Measurements from ENCODE around the gene AQP3. TPM values are rescaled to one million over a fixed set of nuclear protein-coding genes. Genes with fewer than 3 reads are reported as not detected.

The AQP3 gene
- total RNA-seq, 1 experiment from 2014 or later, result 5.5 TPM

DNA sequence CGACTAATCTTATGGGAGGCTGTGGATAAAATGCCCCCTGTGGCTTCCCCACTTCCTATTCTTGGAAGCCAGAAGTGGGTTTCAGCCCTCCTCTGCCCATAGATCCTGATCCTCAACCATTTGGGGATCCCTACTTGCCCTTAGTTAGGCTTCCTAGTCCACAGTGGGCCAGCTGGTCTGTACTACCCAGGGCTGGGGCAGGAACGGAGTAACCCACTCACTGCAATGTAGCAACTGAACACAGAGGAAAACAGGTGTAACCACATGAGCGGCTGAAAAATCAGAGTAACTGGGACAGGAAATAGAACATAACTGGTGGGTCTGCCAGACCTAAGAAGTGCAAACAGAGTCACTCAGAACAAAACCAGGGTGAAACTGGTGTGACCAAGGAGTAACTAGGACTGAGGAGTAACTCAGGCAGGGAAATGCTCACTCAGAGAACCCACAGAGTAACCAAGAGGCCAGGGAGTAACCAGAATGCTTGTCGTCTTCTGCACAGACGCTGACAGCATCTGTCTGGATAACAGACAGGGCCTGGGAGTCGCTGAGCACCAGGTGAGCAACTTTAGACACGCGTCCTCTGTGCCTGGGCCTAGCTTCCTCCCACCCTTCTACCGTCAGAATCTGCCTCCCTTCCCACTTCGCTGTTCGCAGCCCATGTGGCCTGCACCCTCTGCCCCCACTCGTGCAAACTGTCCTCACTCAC is 1.0 kb downstream of the AQP3 start:
- H3K4me2 ChIP-seq (ENCODE audit: low read length), result peak overlapping the region; percentile 97
- H3K9ac ChIP-seq (ENCODE audit: low read length), result peak overlapping the region; percentile 38
- no peaks in the 10 kb centered on the region for H3K9me3 ChIP-seq (ENCODE audit: control insufficient read depth in 1 of 2, insufficient read depth in 1 of 2, low read depth in 1 of 2, low read length in 2 of 2)
- no peaks in the 10 kb centered on the region for H3K36me3 ChIP-seq (ENCODE audit: control insufficient read depth in 1 of 2, insufficient read depth in 2 of 2, low read length in 2 of 2)
- H4K20me1 ChIP-seq (ENCODE audit: insufficient read depth), result no peaks in the 10 kb centered on the region
- ATAC-seq, result no peak
- H3K27me3 ChIP-seq (ENCODE audit: insufficient read depth, low read length), result no peaks in the 10 kb centered on the region
- CTCF ChIA-PET, result interaction anchor here (1.1 to 2.1 kb wide), 2 partner anchors 17 to 20 kb away, joined by 3 to 12 read pairs; no protein-coding TSS in a partner anchor
- H3K79me2 ChIP-seq (ENCODE audit: insufficient read depth, low read length), result no peaks in the 10 kb centered on the region
- no peak for DNase-seq (ENCODE audit: low read depth, low spot score)
- H3K27ac ChIP-seq (ENCODE audit: low read depth, low read length), result no peak overlapping the region
- intact Hi-C loops (cut with micrococcal nuclease), result no loop called here
- H3K9me2 ChIP-seq (ENCODE audit: insufficient read depth), result no peaks in the 10 kb centered on the region
- peaks cover 44 to 55% of the 10 kb centered on the region in 2 experiments for H3K4me1 ChIP-seq (ENCODE audit: control insufficient read depth in 1 of 2, insufficient read depth in 2 of 2, low read length in 2 of 2)
- H3K4me3 ChIP-seq (replicated peaks in 1 of 2; ENCODE audit: low read depth in 1 of 2, low read length in 2 of 2), result peak overlapping the region; percentile 46 to 61
- TF ChIP-seq, protein P1, sequence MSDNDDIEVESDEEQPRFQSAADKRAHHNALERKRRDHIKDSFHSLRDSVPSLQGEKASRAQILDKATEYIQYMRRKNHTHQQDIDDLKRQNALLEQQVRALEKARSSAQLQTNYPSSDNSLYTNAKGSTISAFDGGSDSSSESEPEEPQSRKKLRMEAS (IDR thresholded peaks at IDR 0.05), result no peak
- TF ChIP-seq, protein P2, sequence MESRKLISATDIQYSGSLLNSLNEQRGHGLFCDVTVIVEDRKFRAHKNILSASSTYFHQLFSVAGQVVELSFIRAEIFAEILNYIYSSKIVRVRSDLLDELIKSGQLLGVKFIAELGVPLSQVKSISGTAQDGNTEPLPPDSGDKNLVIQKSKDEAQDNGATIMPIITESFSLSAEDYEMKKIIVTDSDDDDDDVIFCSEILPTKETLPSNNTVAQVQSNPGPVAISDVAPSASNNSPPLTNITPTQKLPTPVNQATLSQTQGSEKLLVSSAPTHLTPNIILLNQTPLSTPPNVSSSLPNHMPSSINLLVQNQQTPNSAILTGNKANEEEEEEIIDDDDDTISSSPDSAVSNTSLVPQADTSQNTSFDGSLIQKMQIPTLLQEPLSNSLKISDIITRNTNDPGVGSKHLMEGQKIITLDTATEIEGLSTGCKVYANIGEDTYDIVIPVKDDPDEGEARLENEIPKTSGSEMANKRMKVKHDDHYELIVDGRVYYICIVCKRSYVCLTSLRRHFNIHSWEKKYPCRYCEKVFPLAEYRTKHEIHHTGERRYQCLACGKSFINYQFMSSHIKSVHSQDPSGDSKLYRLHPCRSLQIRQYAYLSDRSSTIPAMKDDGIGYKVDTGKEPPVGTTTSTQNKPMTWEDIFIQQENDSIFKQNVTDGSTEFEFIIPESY (IDR thresholded peaks at IDR 0.05; ENCODE audit: extremely low read depth, insufficient replicate concordance, low read length), result no peak
- TF ChIP-seq CBX3 (IDR thresholded peaks at IDR 0.05; ENCODE audit: low read depth) (no peak), SP1 (IDR thresholded peaks at IDR 0.05; ENCODE audit: low read depth) (no peak), EZH2phosphoT487 (IDR thresholded peaks at IDR 0.05; ENCODE audit: borderline replicate concordance) (no peak), SIN3A (IDR thresholded peaks at IDR 0.05; ENCODE audit: low read depth) (no peak), CEBPB (IDR thresholded peaks at IDR 0.05; ENCODE audit: low read depth) (no peak), SRF (IDR thresholded peaks at IDR 0.05; ENCODE audit: low read depth) (no peak), POLR2AphosphoS5 (IDR thresholded peaks at IDR 0.05; ENCODE audit: low read depth, low read length) (no peak), EZH2 (IDR thresholded peaks at IDR 0.05) (no peak), EGR1 (IDR thresholded peaks at IDR 0.05; ENCODE audit: low read depth) (no peak), ELF1 (IDR thresholded peaks at IDR 0.05; ENCODE audit: borderline replicate concordance, low read depth) (no peak), TCF7L2 (IDR thresholded peaks at IDR 0.05; ENCODE audit: borderline replicate concordance, extremely low read depth, insufficient read depth, insufficient read length) (no peak)
- TF ChIP-seq, protein P3, sequence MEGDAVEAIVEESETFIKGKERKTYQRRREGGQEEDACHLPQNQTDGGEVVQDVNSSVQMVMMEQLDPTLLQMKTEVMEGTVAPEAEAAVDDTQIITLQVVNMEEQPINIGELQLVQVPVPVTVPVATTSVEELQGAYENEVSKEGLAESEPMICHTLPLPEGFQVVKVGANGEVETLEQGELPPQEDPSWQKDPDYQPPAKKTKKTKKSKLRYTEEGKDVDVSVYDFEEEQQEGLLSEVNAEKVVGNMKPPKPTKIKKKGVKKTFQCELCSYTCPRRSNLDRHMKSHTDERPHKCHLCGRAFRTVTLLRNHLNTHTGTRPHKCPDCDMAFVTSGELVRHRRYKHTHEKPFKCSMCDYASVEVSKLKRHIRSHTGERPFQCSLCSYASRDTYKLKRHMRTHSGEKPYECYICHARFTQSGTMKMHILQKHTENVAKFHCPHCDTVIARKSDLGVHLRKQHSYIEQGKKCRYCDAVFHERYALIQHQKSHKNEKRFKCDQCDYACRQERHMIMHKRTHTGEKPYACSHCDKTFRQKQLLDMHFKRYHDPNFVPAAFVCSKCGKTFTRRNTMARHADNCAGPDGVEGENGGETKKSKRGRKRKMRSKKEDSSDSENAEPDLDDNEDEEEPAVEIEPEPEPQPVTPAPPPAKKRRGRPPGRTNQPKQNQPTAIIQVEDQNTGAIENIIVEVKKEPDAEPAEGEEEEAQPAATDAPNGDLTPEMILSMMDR (IDR thresholded peaks at IDR 0.05 in 2 of 3, conservative IDR thresholded peaks at IDR 0.05 in 1 of 3; ENCODE audit: borderline replicate concordance in 1 of 3, insufficient read depth in 1 of 3, low read depth in 2 of 3, low read length in 2 of 3), result no peak
- TF ChIP-seq, protein P4, sequence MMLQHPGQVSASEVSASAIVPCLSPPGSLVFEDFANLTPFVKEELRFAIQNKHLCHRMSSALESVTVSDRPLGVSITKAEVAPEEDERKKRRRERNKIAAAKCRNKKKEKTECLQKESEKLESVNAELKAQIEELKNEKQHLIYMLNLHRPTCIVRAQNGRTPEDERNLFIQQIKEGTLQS (IDR thresholded peaks at IDR 0.05), result no peak
- POLR2A ChIA-PET, result no interaction called here
- RAD21 ChIA-PET (ENCODE audit: low non-redundant PET in 1 of 2, low total read pairs in 2 of 2, uncharacterized antibody in 2 of 2, unreplicated experiment in 2 of 2), result interaction anchor here in 1 of 2 experiments (0.9 kb wide), 1 partner anchor 31 kb away, joined by 3 read pairs; no protein-coding TSS in a partner anchor
- BruUV-seq (replicated peaks), result no TSS peak
- peak overlapping the region; percentile 92 for H2AFZ ChIP-seq (ENCODE audit: low read depth, low read length, poor library complexity, severe bottlenecking)
